Thyroid gland (tissue), 4 donors: ENCODE measurements around the gene EBF3. TPM values are rescaled to one million over a fixed set of nuclear protein-coding genes. Genes with fewer than 3 reads are reported as not detected.

Experiments used
- DNase-seq, 2 donors: peaks; one replicate each; pipeline ENCODE4 v3.0.0-alpha.2; 2019
- H3K27ac ChIP-seq, 3 donors: fragments of 200-600 bp; sonication (generic); 1 replicate in 2 of 3; 2 replicates in 1 of 3; pipeline ENCODE4 v1.5.1; 2016 to 2019; ENCODE audit warnings: mild to moderate bottlenecking in 1 of 3, moderate library complexity in 1 of 3
- H3K27me3 ChIP-seq: fragments of 200-600 bp; sonication (generic); one replicate; pipeline ENCODE4 v1.5.1; 2019
- H3K36me3 ChIP-seq, 2 donors: fragments of 200-600 bp; sonication (generic); one replicate each; pipeline ENCODE4 v1.5.1; 2016 to 2019
- H3K4me1 ChIP-seq, 2 donors: fragments of 200-600 bp; sonication (generic); one replicate each; pipeline ENCODE4 v1.5.1; 2017 to 2019
- H3K4me3 ChIP-seq, 3 donors: fragments of 200-600 bp; sonication (generic); replicated peaks in 1 of 3; 1 replicate in 2 of 3; 2 replicates in 1 of 3; pipeline ENCODE4 v1.5.1; 2016; ENCODE audit warnings: mild to moderate bottlenecking in 1 of 3
- H3K9me3 ChIP-seq: fragments of 200-600 bp; sonication (generic); one replicate; pipeline ENCODE4 v1.5.1; 2017
- CTCF ChIP-seq, 6 experiments: fragments of 200-600 bp in 3 of 6; fragments of 450-650 bp in 3 of 6; sonication (generic) in 3 of 6; IDR thresholded peaks; one replicate each; pipeline ENCODE4 v1.5.1; 2016 to 2019; ENCODE audit warnings: antibody characterized with exemption in 6 of 6, mild to moderate bottlenecking in 2 of 6, inconsistent platforms in 1 of 6, moderate library complexity in 1 of 6
- POLR2A ChIP-seq, 2 donors: fragments of 450-650 bp; IDR thresholded peaks; one replicate each; pipeline ENCODE4 v1.6.1; 2017; ENCODE audit warnings: antibody characterized with exemption in 2 of 2, mild to moderate bottlenecking in 2 of 2, moderate library complexity in 1 of 2
- WGBS, 2 donors: methylation state at CpG; one replicate each; pipeline ENCODE4 v1.1.5; 2017; 5-methylcytosine and 5-hydroxymethylcytosine counted together
- intact Hi-C: fragments of 100-400 bp; cut with DNase I; formaldehyde crosslinking; loops from one replicate; pipeline ENCODE4 v1.15.1; 2023
- total RNA-seq, 4 donors: library from RNA; depleted of rRNA; stranded (reverse); fragments of >200 nt; gene quantifications; one replicate each; pipeline ENCODE4 v1.2.3, GENCODE V29; 2016

EBF3 gene
- total RNA-seq, 4 donors from 2014 or later, result 6.8 to 12.5 (median 8.8) TPM

- TF ChIP-seq POLR2A (IDR thresholded peaks at IDR 0.05) (no peak), CTCF (IDR thresholded peaks at IDR 0.05) (no peak)
- H3K27ac ChIP-seq, result no peak overlapping the region
- no peaks in the 10 kb centered on the region for H3K36me3 ChIP-seq
- no peaks in the 10 kb centered on the region for H3K27me3 ChIP-seq
- no peak overlapping the region for H3K4me3 ChIP-seq
- 56 to 66% methylated on average over 15 of the region's 15 CpGs for WGBS, 2 donors
- no peaks in the 10 kb centered on the region for H3K4me1 ChIP-seq
- intact Hi-C loops, result no loop called here
- no peak for DNase-seq
- H3K9me3 ChIP-seq, result no peaks in the 10 kb centered on the region
These were observed 66.0 kb downstream of the EBF3 start for GRCh38 chr10:129897871-129898626.

- H3K4me1 ChIP-seq, result no peaks in the 10 kb centered on the region
- intact Hi-C loops, result no loop called here
- no peak for TF ChIP-seq CTCF (IDR thresholded peaks at IDR 0.05)
- TF ChIP-seq POLR2A (IDR thresholded peaks at IDR 0.05), result no peak
- WGBS, 2 donors, result 83 to 89% methylated on average over 7 to 8 of the region's 11 CpGs
- no peaks in the 10 kb centered on the region for H3K27me3 ChIP-seq
- H3K9me3 ChIP-seq, result no peaks in the 10 kb centered on the region
- no peaks in the 10 kb centered on the region for H3K36me3 ChIP-seq
- no peak overlapping the region for H3K27ac ChIP-seq
- no peak overlapping the region for H3K4me3 ChIP-seq
- no peak for DNase-seq
These were observed 67.2 kb downstream of the EBF3 start for GRCh38 chr10:129896860-129897200.

GRCh38 chr10:129896136-129896859 is 67.8 kb downstream of the EBF3 start:
- no peaks in the 10 kb centered on the region for H3K27me3 ChIP-seq
- H3K4me1 ChIP-seq, result no peaks in the 10 kb centered on the region
- no peaks in the 10 kb centered on the region for H3K9me3 ChIP-seq
- DNase-seq, result no peak
- H3K27ac ChIP-seq, result no peak overlapping the region
- no peak for TF ChIP-seq POLR2A (IDR thresholded peaks at IDR 0.05)
- no peak for TF ChIP-seq CTCF (IDR thresholded peaks at IDR 0.05)
- H3K4me3 ChIP-seq, result no peak overlapping the region
- 75% methylated on average over 33 to 35 of the region's 36 CpGs for WGBS, 2 donors
- H3K36me3 ChIP-seq, result no peaks in the 10 kb centered on the region
- intact Hi-C loops, result no loop called here

- intact Hi-C loops, result no loop called here
- H3K36me3 ChIP-seq, result no peaks in the 10 kb centered on the region
- no peak for DNase-seq
- H3K4me3 ChIP-seq, result no peak overlapping the region
- no peak overlapping the region for H3K27ac ChIP-seq
- whole genome bisulfite sequencing, 2 donors, result 97% methylated on average over 4 of the region's 4 CpGs
- no peak for TF ChIP-seq POLR2A (IDR thresholded peaks at IDR 0.05)
- no peak for TF ChIP-seq CTCF (IDR thresholded peaks at IDR 0.05)
- H3K4me1 ChIP-seq, result no peaks in the 10 kb centered on the region
- no peaks in the 10 kb centered on the region for H3K9me3 ChIP-seq
- no peaks in the 10 kb centered on the region for H3K27me3 ChIP-seq
These were observed 68.3 kb downstream of the EBF3 start for GRCh38 chr10:129895811-129896135.

GRCh38 chr10:129894698-129895097 is 69.4 kb downstream of the EBF3 start:
- WGBS, 2 donors, result 81 to 92% methylated on average over 3 of the region's 3 CpGs

More at GRCh38 chr10:129894698-129895097, 69.4 kb downstream of the EBF3 start:
- no peak overlapping the region for H3K4me3 ChIP-seq
- no peak for TF ChIP-seq CTCF (IDR thresholded peaks at IDR 0.05)
- TF ChIP-seq POLR2A (IDR thresholded peaks at IDR 0.05), result no peak
- no peaks in the 10 kb centered on the region for H3K4me1 ChIP-seq
- no peaks in the 10 kb centered on the region for H3K36me3 ChIP-seq
- H3K27me3 ChIP-seq, result no peaks in the 10 kb centered on the region
- no peaks in the 10 kb centered on the region for H3K9me3 ChIP-seq
- H3K27ac ChIP-seq, result no peak overlapping the region
- no peak for DNase-seq
- intact Hi-C loops, result no loop called here
